ENCODE results near the gene SLC25A14.

The SLC25A14 gene

GRCh38 chrX:130378024-130378669 lies 38.4 kb downstream of the SLC25A14 start:
- in situ Hi-C loops (cut with MboI; ENCODE audit: low sequenced_read_pairs): no loop called here

DNA sequence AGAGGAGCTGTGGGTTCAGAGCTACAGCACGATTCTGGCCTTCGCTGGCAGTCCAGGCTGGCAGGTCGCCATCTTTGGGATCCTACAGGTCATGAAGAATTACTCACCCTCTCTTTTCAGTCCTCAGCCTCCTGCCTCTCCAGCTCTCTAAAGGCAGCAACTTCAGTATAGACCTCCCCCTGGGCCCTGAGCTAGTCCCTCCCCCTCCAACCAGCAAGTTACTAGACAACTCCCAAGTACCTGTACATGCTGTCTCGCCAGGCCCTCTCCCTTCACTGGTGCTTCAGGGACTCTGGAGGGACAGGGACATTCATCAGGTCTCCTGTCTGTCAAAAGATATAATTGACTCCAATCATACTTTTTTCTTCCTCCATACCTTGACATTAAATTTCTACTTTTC lies 45.8 kb downstream of the SLC25A14 start, which contains the start of gene GPR119:
GPR119 (minus strand) TSS at position 155 of the 400 bp plus-strand sequence. CDS start 227 bp downstream, outside the sequence.
- in situ Hi-C loops (cut with MboI; ENCODE audit: low sequenced_read_pairs): no loop called here

DNA sequence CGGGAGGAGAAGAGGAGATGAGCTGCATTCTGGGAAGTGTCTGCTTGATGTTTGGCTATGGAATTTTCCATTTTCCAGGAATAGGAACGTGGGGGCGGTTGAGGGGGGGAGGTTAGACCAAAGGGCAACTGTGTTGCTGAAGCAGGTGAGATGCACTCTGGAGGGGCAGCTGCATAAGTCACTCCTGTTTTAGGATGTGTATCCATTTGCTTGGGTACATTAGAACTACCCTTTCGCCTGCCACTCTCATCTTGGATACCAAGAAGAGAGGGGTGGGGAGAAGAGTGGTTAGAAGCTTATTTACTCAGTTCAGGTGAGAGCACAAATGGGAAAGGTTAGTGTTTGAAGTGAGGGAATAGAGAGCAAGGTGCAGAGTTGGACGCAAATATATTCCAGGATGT lies 46.7 kb downstream of the SLC25A14 start:
- in situ Hi-C loops (cut with MboI; ENCODE audit: low sequenced_read_pairs): no loop called here

- in situ Hi-C loops (cut with MboI; ENCODE audit: low sequenced_read_pairs): no loop called here
Measured at GRCh38 chrX:130393451-130394074, 53.8 kb downstream of the SLC25A14 start.

- in situ Hi-C loops (cut with MboI; ENCODE audit: low sequenced_read_pairs): no loop called here
Measured at GRCh38 chrX:130395341-130395740, 55.6 kb downstream of the SLC25A14 start.

GRCh38 chrX:130401415-130402207 lies 61.9 kb downstream of the SLC25A14 start, which contains the start of gene RBMX2:
Gene RBMX2, plus strand, starts transcription at chrX:130401987. Its CDS starts 46 bp downstream, at chrX:130402033.
- in situ Hi-C loops (cut with MboI; ENCODE audit: low sequenced_read_pairs): no loop called here

GRCh38 chrX:130402208-130402684 lies 62.5 kb downstream of the SLC25A14 start:
- in situ Hi-C loops (cut with MboI; ENCODE audit: low sequenced_read_pairs): no loop called here

DNA sequence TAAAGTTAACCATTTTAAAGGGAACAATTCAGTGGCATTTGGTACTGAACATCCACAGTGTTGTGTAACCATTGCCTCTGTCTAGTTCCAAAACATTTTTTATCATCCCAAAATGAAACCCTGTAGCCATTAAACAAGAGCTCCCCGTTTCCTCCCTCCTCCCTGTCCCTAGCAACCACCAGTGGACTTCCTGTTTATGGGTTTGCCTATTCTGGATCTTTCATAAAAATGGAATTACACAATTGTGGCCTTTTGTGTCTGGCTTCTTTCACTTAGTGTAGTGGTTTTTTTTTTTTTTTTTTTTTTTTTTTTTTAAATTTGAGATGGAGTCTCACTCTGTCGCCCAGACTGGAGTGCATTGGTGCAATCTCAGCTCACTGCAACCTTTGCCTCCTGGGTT lies 73.7 kb downstream of the SLC25A14 start:
- in situ Hi-C loops (cut with MboI; ENCODE audit: low sequenced_read_pairs): no loop called here

DNA sequence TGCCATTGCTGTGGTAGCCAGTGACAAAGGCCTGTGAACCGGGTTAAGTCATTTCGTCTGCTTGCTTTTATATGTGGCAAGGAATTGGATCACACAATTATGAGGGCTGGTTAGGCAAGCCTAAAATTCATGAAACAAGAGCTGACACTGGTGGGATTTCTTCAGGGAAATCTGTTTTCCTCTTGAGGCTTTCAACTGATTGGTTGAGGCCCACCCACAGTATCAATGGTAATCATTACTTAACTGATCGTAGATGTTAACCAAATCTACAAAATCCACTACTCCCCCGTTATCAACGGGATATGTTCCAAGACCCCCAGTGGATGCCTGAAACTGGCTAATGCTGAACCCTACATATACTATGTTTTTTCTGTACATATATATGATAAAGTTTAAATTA lies 75.1 kb downstream of the SLC25A14 start:
- in situ Hi-C loops (cut with MboI; ENCODE audit: low sequenced_read_pairs): no loop called here

- in situ Hi-C loops (cut with MboI; ENCODE audit: low sequenced_read_pairs): no loop called here
Measured at GRCh38 chrX:130415201-130415600, 75.5 kb downstream of the SLC25A14 start.

- in situ Hi-C loops (cut with MboI; ENCODE audit: low sequenced_read_pairs): no loop called here
Measured at GRCh38 chrX:130416785-130417184, 77.1 kb downstream of the SLC25A14 start.

GRCh38 chrX:130418066-130418465 lies 78.3 kb downstream of the SLC25A14 start:
- in situ Hi-C loops (cut with MboI; ENCODE audit: low sequenced_read_pairs): no loop called here

- in situ Hi-C loops (cut with MboI; ENCODE audit: low sequenced_read_pairs): no loop called here
Measured at GRCh38 chrX:130418740-130419139, 79.0 kb downstream of the SLC25A14 start.

GRCh38 chrX:130419263-130419662 lies 79.5 kb downstream of the SLC25A14 start:
- in situ Hi-C loops (cut with MboI; ENCODE audit: low sequenced_read_pairs): no loop called here

Measured in HL-60/S4 treated with retinoic acid at 250 ng/mL for 4 days and 3 days (cell line).